K562 (cell line): Measurements from ENCODE around the gene BAIAP2.

ENCODE experiments used
- PRPF4 ChIP-seq: fragments of 200-400 bp; formaldehyde crosslinking; IDR thresholded peaks from one replicate; pipeline ENCODE4 v1.6.1; 2017; ENCODE audit warnings: low read length, low read depth, mild to moderate bottlenecking; ENCODE audit not compliant: insufficient read depth, poor library complexity, severe bottlenecking
- SP1 ChIP-seq: sonication (generic); formaldehyde crosslinking; IDR thresholded peaks from 2 replicates; pipeline ENCODE4 v1.8.1; 2022; ENCODE audit warnings: mild to moderate bottlenecking, missing genetic modification reagents
- TF ChIP-seq, protein P1 (sequence below): sonication (generic); formaldehyde crosslinking; IDR thresholded peaks from 2 replicates; pipeline ENCODE4 v1.8.1; 2023; ENCODE audit warnings: mild to moderate bottlenecking, missing genetic modification reagents, moderate library complexity
- TF ChIP-seq, protein P2 (sequence below), 2 experiments: fragments of 200-800 bp in 1 of 2; sonication (Bioruptor generic) in 1 of 2; sonication (generic) in 1 of 2; formaldehyde crosslinking in 1 of 2; IDR thresholded peaks in 1 of 2; conservative IDR thresholded peaks in 1 of 2; 2 replicates each; pipeline versions ENCODE4 v1.5.0 to v1.6.1; 2016 to 2020; ENCODE audit warnings: missing compliant biosample characterization in 1 of 2, missing genetic modification characterization in 1 of 2, missing genetic modification reagents in 1 of 2
- TF ChIP-seq, protein P3 (sequence below), 2 experiments: fragments of 450-650 bp in 1 of 2; sonication (generic) in 1 of 2; formaldehyde crosslinking; conservative IDR thresholded peaks; 2 replicates each; pipeline versions ENCODE4 v1.4.0 to v1.8.1; 2020 to 2022; ENCODE audit warnings: mild to moderate bottlenecking in 1 of 2, missing genetic modification reagents in 1 of 2
- TF ChIP-seq, protein P4 (sequence below): fragments of 450-650 bp; formaldehyde crosslinking; IDR thresholded peaks from 2 replicates; pipeline ENCODE4 v1.4.0; 2022; ENCODE audit warnings: mild to moderate bottlenecking, moderate library complexity

DNA sequence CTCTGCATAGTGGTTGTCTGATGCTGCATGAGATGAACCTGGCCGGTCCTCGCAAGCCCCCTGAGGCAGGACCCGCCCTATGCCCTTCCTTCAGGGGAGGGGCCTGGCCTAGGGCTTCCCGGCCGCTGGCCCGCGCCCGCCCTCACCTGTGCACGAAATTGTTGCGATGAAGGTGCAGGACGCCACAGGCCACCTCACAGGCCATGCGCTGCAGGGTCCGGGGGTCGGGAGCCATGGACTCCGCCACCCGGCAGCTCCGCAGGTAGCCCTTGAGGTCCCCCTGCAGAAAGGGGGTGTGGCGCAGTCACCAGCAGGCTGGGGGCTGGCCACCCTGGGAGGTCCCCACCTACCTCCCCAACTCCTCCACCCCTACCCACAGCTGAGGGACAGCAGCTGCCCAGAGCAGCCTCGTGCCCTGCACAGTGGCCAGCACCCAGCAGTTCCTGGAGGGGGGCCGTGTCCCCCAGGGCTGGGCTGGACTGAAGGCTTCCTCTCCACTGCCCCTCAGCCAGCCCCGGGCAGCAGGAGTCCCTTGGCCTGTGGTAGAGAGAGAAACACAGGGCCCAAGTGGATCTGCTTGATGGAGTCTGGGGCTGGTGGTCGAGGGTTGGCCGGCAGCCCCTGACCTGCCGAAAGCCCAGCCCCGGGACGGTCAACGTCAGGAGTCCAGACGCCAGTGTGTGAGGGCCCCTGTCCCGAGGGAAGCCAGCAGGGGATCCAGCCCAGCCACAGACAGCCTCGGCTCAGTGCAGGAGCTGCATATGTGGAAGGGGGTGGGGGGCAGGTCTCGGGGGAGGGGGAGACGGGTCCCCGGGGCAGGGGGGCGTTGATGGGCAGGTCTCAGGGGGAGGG, 91.6 kb downstream of the BAIAP2 start:
- TF ChIP-seq, protein P1, sequence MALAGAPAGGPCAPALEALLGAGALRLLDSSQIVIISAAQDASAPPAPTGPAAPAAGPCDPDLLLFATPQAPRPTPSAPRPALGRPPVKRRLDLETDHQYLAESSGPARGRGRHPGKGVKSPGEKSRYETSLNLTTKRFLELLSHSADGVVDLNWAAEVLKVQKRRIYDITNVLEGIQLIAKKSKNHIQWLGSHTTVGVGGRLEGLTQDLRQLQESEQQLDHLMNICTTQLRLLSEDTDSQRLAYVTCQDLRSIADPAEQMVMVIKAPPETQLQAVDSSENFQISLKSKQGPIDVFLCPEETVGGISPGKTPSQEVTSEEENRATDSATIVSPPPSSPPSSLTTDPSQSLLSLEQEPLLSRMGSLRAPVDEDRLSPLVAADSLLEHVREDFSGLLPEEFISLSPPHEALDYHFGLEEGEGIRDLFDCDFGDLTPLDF (CRISPR knock-in tag), result no peak
- TF ChIP-seq SP1 (CRISPR knock-in tag), result no peak
- no peak for TF ChIP-seq PRPF4
- TF ChIP-seq, protein P2, sequence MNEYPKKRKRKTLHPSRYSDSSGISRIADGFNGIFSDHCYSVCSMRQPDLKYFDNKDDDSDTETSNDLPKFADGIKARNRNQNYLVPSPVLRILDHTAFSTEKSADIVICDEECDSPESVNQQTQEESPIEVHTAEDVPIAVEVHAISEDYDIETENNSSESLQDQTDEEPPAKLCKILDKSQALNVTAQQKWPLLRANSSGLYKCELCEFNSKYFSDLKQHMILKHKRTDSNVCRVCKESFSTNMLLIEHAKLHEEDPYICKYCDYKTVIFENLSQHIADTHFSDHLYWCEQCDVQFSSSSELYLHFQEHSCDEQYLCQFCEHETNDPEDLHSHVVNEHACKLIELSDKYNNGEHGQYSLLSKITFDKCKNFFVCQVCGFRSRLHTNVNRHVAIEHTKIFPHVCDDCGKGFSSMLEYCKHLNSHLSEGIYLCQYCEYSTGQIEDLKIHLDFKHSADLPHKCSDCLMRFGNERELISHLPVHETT (CRISPR knock-in tag; conservative IDR thresholded peaks at IDR 0.05 in 1 of 2, IDR thresholded peaks at IDR 0.05 in 1 of 2), result no peak
- TF ChIP-seq, protein P3, sequence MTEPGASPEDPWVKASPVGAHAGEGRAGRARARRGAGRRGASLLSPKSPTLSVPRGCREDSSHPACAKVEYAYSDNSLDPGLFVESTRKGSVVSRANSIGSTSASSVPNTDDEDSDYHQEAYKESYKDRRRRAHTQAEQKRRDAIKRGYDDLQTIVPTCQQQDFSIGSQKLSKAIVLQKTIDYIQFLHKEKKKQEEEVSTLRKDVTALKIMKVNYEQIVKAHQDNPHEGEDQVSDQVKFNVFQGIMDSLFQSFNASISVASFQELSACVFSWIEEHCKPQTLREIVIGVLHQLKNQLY (CRISPR knock-in tag; conservative IDR thresholded peaks at IDR 0.05), result no peak
- TF ChIP-seq, protein P4, sequence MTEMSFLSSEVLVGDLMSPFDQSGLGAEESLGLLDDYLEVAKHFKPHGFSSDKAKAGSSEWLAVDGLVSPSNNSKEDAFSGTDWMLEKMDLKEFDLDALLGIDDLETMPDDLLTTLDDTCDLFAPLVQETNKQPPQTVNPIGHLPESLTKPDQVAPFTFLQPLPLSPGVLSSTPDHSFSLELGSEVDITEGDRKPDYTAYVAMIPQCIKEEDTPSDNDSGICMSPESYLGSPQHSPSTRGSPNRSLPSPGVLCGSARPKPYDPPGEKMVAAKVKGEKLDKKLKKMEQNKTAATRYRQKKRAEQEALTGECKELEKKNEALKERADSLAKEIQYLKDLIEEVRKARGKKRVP (CRISPR knock-in tag), result no peak
